ENCODE data around the gene AADAC.

- TF ChIP-seq CTCF (IDR thresholded peaks at IDR 0.05) (no peak), EP300 (IDR thresholded peaks at IDR 0.05) (no peak), POLR2AphosphoS5 (IDR thresholded peaks at IDR 0.05) (no peak)
These were observed 20.3 kb upstream of the AADAC start for GRCh38 chr3:151793636-151794035.
